Esophagus (tissue), 2 donors: ENCODE measurements around the gene BCAR3. TPM values are rescaled to one million over a fixed set of nuclear protein-coding genes. Genes with fewer than 3 reads are reported as not detected.
"Not testable (repeated sequence)": the region's sequence is repeated elsewhere in the genome, so short reads cannot be mapped to it uniquely, and the experiment has no call there.

ENCODE experiments used
- H3K27ac ChIP-seq, 2 donors: one replicate each; pipeline ENCODE4 v1.5.1; 2013; ENCODE audit warnings: low read depth in 2 of 2, mild to moderate bottlenecking in 2 of 2, inconsistent platforms in 1 of 2, low read length in 1 of 2, moderate library complexity in 1 of 2
- H3K27me3 ChIP-seq, 2 donors: one replicate each; pipeline ENCODE4 v1.6.1; 2013; ENCODE audit warnings: low read length in 2 of 2, control low read depth in 1 of 2, mild to moderate bottlenecking in 1 of 2; ENCODE audit not compliant: insufficient read depth in 2 of 2, control insufficient read depth in 1 of 2
- H3K36me3 ChIP-seq, 2 donors: one replicate each; pipeline ENCODE4 v1.6.1; 2013; ENCODE audit warnings: low read length in 1 of 2; ENCODE audit not compliant: control insufficient read depth in 2 of 2, insufficient read depth in 2 of 2
- H3K4me1 ChIP-seq, 2 donors: one replicate each; pipeline ENCODE4 v1.6.1; 2013; ENCODE audit warnings: low read length in 1 of 2; ENCODE audit not compliant: control insufficient read depth in 2 of 2, insufficient read depth in 2 of 2
- H3K4me3 ChIP-seq, 2 donors: one replicate each; pipeline ENCODE4 v1.5.1; 2013; ENCODE audit warnings: low read length in 2 of 2, mild to moderate bottlenecking in 2 of 2, low read depth in 1 of 2, moderate library complexity in 1 of 2
- H3K9me3 ChIP-seq, 2 donors: one replicate each; pipeline ENCODE4 v1.6.1; 2013; ENCODE audit warnings: mild to moderate bottlenecking in 2 of 2, low read depth in 1 of 2, low read length in 1 of 2, moderate library complexity in 1 of 2; ENCODE audit not compliant: control insufficient read depth in 2 of 2, insufficient read depth in 1 of 2
- WGBS, 2 donors: extraction: QIAGEN DNeasy Blood & Tissue Kit; methylation state at CpG; one replicate each; pipeline ENCODE4 v1.1.7; 2013; 5-methylcytosine and 5-hydroxymethylcytosine counted together
- polyA plus RNA-seq, 2 donors: library from polyadenylated mRNA; stranded (reverse); fragments of 200-250 nt; gene quantifications; one replicate each; pipeline ENCODE4 v1.2.3, GENCODE V29; 2013
- donor health status: healthy with polysubstance abuse.
- donor health status: Bipolar disorder and iron deficiency.

The BCAR3 gene
- polyA plus RNA-seq, 2 donors = 7.5 to 9.4 TPM

DNA sequence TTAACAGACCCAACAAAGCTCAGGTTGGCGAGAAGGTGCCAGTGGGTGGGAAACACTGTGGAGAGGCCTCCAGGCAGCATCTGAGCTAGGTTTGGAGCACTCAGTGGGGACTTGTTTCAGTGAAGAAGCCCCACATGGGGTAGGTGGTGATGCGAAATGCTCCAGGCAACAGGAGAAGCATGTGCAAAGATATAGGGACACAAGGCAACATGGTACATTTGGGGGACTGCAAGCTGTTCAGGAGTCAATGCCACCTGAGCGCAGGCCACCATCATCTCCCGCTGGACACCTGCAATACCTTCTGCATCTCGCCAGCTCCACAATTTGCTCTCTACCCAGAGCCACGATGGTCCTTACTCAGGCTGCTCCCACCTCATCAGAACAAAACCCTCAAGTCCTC, 28.0 kb downstream of the BCAR3 start:
- Histone ChIP-seq H3K4me1 (no peaks in the 10 kb centered on the region), H3K27ac (no peak overlapping the region), H3K4me3 (no peak overlapping the region), H3K36me3 (no peaks in the 10 kb centered on the region), H3K27me3 (no peaks in the 10 kb centered on the region), H3K9me3 (no peaks in the 10 kb centered on the region)
- WGBS, 2 donors = 94 to 97% methylated on average over 6 of the region's 6 CpGs

GRCh38 chr1:93652323-93652949, 29.2 kb downstream of the BCAR3 start:
- Histone ChIP-seq H3K27me3 (no peaks in the 10 kb centered on the region), H3K36me3 (no peaks in the 10 kb centered on the region), H3K4me3 (no peak overlapping the region), H3K9me3 (no peaks in the 10 kb centered on the region), H3K4me1 (no peaks in the 10 kb centered on the region), H3K27ac (no peak overlapping the region)
- 58 to 69% methylated on average over 7 of the region's 7 CpGs for WGBS, 2 donors

DNA sequence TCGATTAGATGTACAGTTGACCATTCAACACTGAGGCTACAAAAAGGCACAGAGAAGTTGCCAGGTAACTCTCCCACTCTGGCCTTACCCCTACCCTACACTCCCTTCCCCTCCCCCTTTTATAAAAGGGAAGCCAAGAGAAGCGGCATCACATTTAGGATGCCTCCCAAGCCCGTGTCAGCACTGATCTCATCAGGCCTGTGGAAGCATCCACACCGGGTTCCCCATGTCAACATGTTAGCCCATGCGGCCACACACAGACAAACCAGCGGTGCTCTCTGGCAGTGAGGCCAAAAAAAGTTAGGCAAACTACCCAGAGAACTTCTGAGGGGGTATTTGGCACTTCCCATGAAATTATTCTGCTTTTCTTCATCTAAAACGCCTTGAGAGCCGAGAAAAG, 29.9 kb downstream of the BCAR3 start:
- no peaks in the 10 kb centered on the region for H3K27me3 ChIP-seq
- H3K9me3 ChIP-seq = no peaks in the 10 kb centered on the region
- H3K27ac ChIP-seq = no peak overlapping the region
- H3K4me3 ChIP-seq = no peak overlapping the region
- 89 to 90% methylated on average over 8 of the region's 8 CpGs for WGBS, 2 donors
- H3K4me1 ChIP-seq = no peaks in the 10 kb centered on the region
- H3K36me3 ChIP-seq = no peaks in the 10 kb centered on the region

DNA sequence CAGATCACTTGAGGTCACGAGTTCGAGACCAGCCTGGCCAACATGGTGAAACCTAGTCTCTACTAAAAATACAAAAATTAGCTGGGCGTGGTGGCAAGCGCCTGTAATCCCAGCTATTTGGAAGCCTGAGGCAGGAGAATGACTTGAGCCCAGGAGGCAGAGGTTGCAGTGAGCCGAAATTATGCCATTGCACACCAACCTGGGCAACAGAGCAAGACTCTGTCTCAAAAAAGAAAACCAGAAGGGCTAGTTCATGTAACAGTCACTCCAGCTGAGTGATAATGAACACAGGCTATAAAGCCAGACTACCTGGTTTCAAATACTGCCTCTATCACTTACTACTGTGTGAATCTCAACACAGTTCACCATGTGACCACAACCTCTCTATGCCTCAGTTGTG, 31.5 kb downstream of the BCAR3 start:
- H3K4me1 ChIP-seq, H3K9me3 ChIP-seq, H3K4me3 ChIP-seq, H3K27me3 ChIP-seq, H3K36me3 ChIP-seq, H3K27ac ChIP-seq: not testable (repeated sequence)
- WGBS, 2 donors = 92 to 93% methylated on average over 5 of the region's 5 CpGs

DNA sequence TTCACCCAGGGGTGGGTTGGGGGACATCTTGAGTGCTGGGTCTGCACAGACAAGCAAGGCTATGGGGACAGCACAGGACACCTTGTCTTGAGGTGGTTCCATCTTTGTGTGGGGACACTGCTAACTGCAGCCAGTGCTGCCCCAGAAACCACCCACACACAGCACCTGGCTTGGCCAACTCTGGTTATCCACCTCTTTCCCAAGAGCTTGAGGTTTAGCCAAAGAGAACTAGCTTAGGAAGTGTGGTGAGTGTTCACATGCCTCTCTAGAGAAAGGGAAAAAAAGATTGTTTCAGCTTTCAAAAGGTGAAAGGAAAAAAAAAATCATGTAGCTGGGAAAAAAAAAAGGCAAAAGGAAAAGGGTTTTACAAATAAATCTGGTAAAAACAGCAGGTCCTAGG, 32.4 kb downstream of the BCAR3 start:
- Histone ChIP-seq H3K9me3 (no peaks in the 10 kb centered on the region), H3K36me3 (no peaks in the 10 kb centered on the region), H3K4me3 (no peak overlapping the region), H3K4me1 (no peaks in the 10 kb centered on the region), H3K27ac (no peak overlapping the region), H3K27me3 (no peaks in the 10 kb centered on the region)

- H3K4me3 ChIP-seq = no peak overlapping the region
- no peaks in the 10 kb centered on the region for H3K27me3 ChIP-seq
- H3K9me3 ChIP-seq = no peaks in the 10 kb centered on the region
- no peak overlapping the region for H3K27ac ChIP-seq
- no peaks in the 10 kb centered on the region for H3K4me1 ChIP-seq
- H3K36me3 ChIP-seq = no peaks in the 10 kb centered on the region
- 94 to 100% methylated on average over 2 of the region's 2 CpGs for WGBS, 2 donors
These were observed 33.0 kb downstream of the BCAR3 start for GRCh38 chr1:93648656-93649055.

- Histone ChIP-seq H3K4me1 (no peaks in the 10 kb centered on the region), H3K27ac (no peak overlapping the region), H3K9me3 (no peaks in the 10 kb centered on the region), H3K36me3 (no peaks in the 10 kb centered on the region), H3K27me3 (no peaks in the 10 kb centered on the region), H3K4me3 (no peak overlapping the region)
- WGBS, 2 donors = 82 to 88% methylated on average over 5 of the region's 5 CpGs
These were observed 40.1 kb downstream of the BCAR3 start for GRCh38 chr1:93641527-93641926.

DNA sequence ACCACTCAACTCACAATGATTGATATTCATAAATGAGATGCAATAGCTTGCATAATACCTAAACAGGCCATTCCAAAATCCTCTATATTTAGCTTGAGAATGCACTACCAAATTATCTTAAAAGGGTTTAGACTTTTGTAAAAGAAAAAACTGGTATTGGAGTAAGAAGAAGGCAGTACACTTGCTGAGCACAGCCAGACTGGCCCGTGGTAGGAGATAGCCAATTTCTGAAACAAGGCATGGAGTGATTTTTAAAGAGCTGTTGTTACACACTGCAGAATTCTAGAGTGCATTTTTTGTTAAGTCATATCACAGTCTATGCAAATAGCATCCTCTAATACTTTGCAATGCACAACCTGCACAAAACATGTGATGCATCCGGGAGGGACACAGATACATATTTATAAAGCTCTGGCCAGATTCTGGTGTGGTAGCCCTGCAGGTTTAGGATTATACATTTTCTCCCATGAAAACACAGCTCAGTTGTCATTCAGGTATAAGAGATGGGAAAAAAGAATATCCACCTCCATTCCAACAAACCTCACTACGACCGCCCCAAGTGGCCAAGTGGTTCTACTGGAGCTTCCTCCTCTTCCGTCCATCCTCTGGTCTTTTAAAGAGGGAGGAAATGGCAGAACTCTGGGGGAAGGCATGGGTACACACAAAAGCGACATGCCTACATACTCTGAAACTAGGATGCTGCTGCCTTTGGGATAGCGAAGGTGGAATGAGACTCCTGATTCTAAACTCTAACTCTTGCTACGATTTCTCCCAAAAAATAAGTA, 40.8 kb downstream of the BCAR3 start:
- H3K4me3 ChIP-seq = no peak overlapping the region
- 92 to 94% methylated on average over 8 of the region's 8 CpGs for WGBS, 2 donors
- no peak overlapping the region for H3K27ac ChIP-seq

DNA sequence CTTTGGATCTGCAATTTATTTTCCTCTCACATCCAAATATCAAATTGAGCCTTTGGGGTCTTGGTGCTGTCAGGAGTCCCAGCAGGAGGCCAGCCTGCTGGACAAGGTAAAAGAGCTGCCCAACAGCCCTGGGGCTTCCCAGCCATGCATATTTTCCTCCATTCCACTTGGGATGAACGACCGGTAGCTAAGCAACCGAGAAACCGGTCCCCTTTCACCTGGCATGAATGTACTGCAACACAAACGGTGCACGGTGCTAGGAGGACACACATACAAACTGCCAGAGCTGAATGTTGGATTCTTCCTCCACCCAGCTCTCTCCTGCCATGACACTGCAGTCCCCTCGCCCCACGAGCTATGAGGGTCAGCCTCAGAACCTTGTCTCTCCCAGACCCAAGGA, 42.7 kb downstream of the BCAR3 start:
- Histone ChIP-seq H3K27me3 (no peaks in the 10 kb centered on the region), H3K36me3 (no peaks in the 10 kb centered on the region), H3K27ac (no peak overlapping the region), H3K4me1 (no peaks in the 10 kb centered on the region), H3K4me3 (no peak overlapping the region), H3K9me3 (no peaks in the 10 kb centered on the region)
- 80 to 88% methylated on average over 8 of the region's 8 CpGs for WGBS, 2 donors

More for the DNA sequence above, 40.8 kb downstream of the BCAR3 start:
- no peaks in the 10 kb centered on the region for H3K36me3 ChIP-seq
- H3K27me3 ChIP-seq = no peaks in the 10 kb centered on the region
- no peaks in the 10 kb centered on the region for H3K9me3 ChIP-seq
- H3K4me1 ChIP-seq = no peaks in the 10 kb centered on the region

DNA sequence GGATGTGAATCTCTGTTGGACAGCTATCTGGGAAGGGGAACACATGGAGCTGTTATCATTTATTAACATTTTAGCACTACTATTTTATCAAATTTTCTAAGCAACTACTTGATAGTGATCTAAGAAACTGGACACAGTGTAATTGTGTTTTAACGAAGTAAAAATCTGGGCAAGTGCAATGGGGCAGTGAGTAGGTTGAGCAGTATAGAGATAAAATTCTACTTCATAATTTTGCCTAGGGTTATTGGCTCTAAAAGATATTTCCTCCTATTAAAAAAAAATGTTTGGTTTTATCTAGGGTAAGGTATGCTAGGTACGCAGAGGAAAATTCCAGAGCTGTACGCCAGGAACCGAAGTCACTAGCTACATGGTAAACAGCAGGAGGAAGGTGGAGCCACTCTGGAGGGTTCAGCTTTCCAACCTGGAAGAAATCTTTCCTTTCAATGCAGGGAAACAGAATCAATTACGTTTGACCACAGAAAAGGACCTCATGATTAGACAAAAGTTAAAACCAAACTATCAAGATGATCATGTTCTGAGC, 43.3 kb downstream of the BCAR3 start:
- Histone ChIP-seq H3K27me3 (no peaks in the 10 kb centered on the region), H3K9me3 (no peaks in the 10 kb centered on the region), H3K27ac (no peak overlapping the region), H3K36me3 (no peaks in the 10 kb centered on the region), H3K4me3 (no peak overlapping the region), H3K4me1 (no peaks in the 10 kb centered on the region)
- 72 to 78% methylated on average over 5 of the region's 5 CpGs for WGBS, 2 donors
